Measurements from ENCODE around the gene PSMB2. TPM values are rescaled to one million over a fixed set of nuclear protein-coding genes. Genes with fewer than 3 reads are reported as not detected.

The PSMB2 gene
- total RNA-seq, 1 experiment from 2014 or later = 122 TPM

DNA sequence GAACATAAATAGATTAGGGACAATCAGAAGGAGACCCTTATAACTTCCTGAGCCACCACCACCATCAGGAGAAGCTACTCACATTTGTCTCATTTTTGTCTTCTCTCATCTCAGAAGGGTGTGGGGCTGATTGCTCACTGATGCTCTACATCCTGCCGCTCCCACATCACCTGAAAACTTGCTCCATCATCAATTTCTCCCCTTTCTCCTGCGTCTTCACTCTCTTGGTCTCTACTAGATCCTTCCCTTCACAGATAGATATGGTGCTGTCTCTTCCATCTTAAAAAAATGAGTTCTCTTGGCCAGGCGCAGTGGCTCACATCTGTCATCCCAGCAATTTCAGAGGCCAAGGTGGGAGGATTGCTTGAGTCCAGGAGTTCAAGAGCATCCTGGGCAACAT, 38.9 kb upstream of the PSMB2 start:
- no TSS peak for BruUV-seq (replicated peaks)
- TF ChIP-seq FOSL1 (IDR thresholded peaks at IDR 0.05; ENCODE audit: low read depth) = no peak
- no peak for TF ChIP-seq ZNF274 (IDR thresholded peaks at IDR 0.05; ENCODE audit: low read depth, low read length)
- Histone ChIP-seq H3K79me2 (ENCODE audit: insufficient read depth, low read length) (no peaks in the 10 kb centered on the region), H4K20me1 (ENCODE audit: insufficient read depth) (no peaks in the 10 kb centered on the region), H3K9ac (ENCODE audit: low read length) (no peak overlapping the region), H3K4me3 (replicated peaks in 1 of 2; ENCODE audit: low read depth in 1 of 2, low read length in 2 of 2) (no peak overlapping the region), H2AFZ (ENCODE audit: low read depth, low read length, poor library complexity, severe bottlenecking) (no peak overlapping the region), H3K9me2 (ENCODE audit: insufficient read depth) (no peaks in the 10 kb centered on the region), H3K4me2 (ENCODE audit: low read length) (no peak overlapping the region), H3K9me3 (ENCODE audit: control insufficient read depth in 1 of 2, insufficient read depth in 1 of 2, low read depth in 1 of 2, low read length in 2 of 2) (no peaks in the 10 kb centered on the region), H3K4me1 (ENCODE audit: control insufficient read depth in 1 of 2, insufficient read depth in 2 of 2, low read length in 2 of 2) (no peaks in the 10 kb centered on the region), H3K27me3 (ENCODE audit: insufficient read depth, low read length) (0 out of 2 replicates have a peak, but pooled peaks cover 7% of the 10 kb centered on the region), H3K27ac (ENCODE audit: low read depth, low read length) (no peak overlapping the region), H3K36me3 (ENCODE audit: control insufficient read depth in 1 of 2, insufficient read depth in 2 of 2, low read length in 2 of 2) (no peaks in the 10 kb centered on the region)
- intact Hi-C loops (cut with micrococcal nuclease) = no loop called here
- ChIA-PET RAD21 (ENCODE audit: low non-redundant PET in 1 of 2, low total read pairs in 2 of 2, uncharacterized antibody in 2 of 2, unreplicated experiment in 2 of 2) (no interaction called here), CTCF (no interaction called here), POLR2A (no interaction called here)
- DNase-seq (ENCODE audit: low read depth, low spot score) (no peak), ATAC-seq (no peak)

GRCh38 chr1:35675773-35676172, 34.4 kb upstream of the PSMB2 start:
- no peaks in the 10 kb centered on the region for H3K36me3 ChIP-seq (ENCODE audit: control insufficient read depth in 1 of 2, insufficient read depth in 2 of 2, low read length in 2 of 2)
- BruUV-seq (replicated peaks) = no TSS peak
- H3K4me3 ChIP-seq (replicated peaks in 1 of 2; ENCODE audit: low read depth in 1 of 2, low read length in 2 of 2) = no peak overlapping the region
- no peaks in the 10 kb centered on the region for H4K20me1 ChIP-seq (ENCODE audit: insufficient read depth)
- H3K79me2 ChIP-seq (ENCODE audit: insufficient read depth, low read length) = no peaks in the 10 kb centered on the region
- no peak overlapping the region for H2AFZ ChIP-seq (ENCODE audit: low read depth, low read length, poor library complexity, severe bottlenecking)
- H3K27ac ChIP-seq (ENCODE audit: low read depth, low read length) = no peak overlapping the region
- no peaks in the 10 kb centered on the region for H3K4me1 ChIP-seq (ENCODE audit: control insufficient read depth in 1 of 2, insufficient read depth in 2 of 2, low read length in 2 of 2)
- RAD21 ChIA-PET (ENCODE audit: low non-redundant PET in 1 of 2, low total read pairs in 2 of 2, uncharacterized antibody in 2 of 2, unreplicated experiment in 2 of 2) = no interaction called here
- ATAC-seq = no peak
- POLR2A ChIA-PET = no interaction called here
- no peak overlapping the region for H3K9ac ChIP-seq (ENCODE audit: low read length)
- no peak for DNase-seq (ENCODE audit: low read depth, low spot score)
- no peaks in the 10 kb centered on the region; the same call in 1 of the 2 replicates for H3K27me3 ChIP-seq (ENCODE audit: insufficient read depth, low read length)
- no peaks in the 10 kb centered on the region for H3K9me2 ChIP-seq (ENCODE audit: insufficient read depth)
- intact Hi-C loops (cut with micrococcal nuclease) = no loop called here
- CTCF ChIA-PET = no interaction called here
- H3K9me3 ChIP-seq (ENCODE audit: control insufficient read depth in 1 of 2, insufficient read depth in 1 of 2, low read depth in 1 of 2, low read length in 2 of 2) = no peaks in the 10 kb centered on the region
- no peak for TF ChIP-seq CBX3 (IDR thresholded peaks at IDR 0.05; ENCODE audit: low read depth)
- no peak for TF ChIP-seq SRF (IDR thresholded peaks at IDR 0.05; ENCODE audit: low read depth)
- no peak overlapping the region for H3K4me2 ChIP-seq (ENCODE audit: low read length)

- Histone ChIP-seq H3K36me3 (ENCODE audit: control insufficient read depth in 1 of 2, insufficient read depth in 2 of 2, low read length in 2 of 2) (no peaks in the 10 kb centered on the region), H2AFZ (ENCODE audit: low read depth, low read length, poor library complexity, severe bottlenecking) (no peak overlapping the region), H3K4me1 (ENCODE audit: control insufficient read depth in 1 of 2, insufficient read depth in 2 of 2, low read length in 2 of 2) (no peaks in the 10 kb centered on the region), H3K9me2 (ENCODE audit: insufficient read depth) (no peaks in the 10 kb centered on the region), H3K9me3 (ENCODE audit: control insufficient read depth in 1 of 2, insufficient read depth in 1 of 2, low read depth in 1 of 2, low read length in 2 of 2) (no peaks in the 10 kb centered on the region), H3K79me2 (ENCODE audit: insufficient read depth, low read length) (no peaks in the 10 kb centered on the region), H3K4me3 (replicated peaks in 1 of 2; ENCODE audit: low read depth in 1 of 2, low read length in 2 of 2) (no peak overlapping the region), H3K27ac (ENCODE audit: low read depth, low read length) (no peak overlapping the region), H3K27me3 (ENCODE audit: insufficient read depth, low read length) (no peaks in the 10 kb centered on the region; the same call in 1 of the 2 replicates), H4K20me1 (ENCODE audit: insufficient read depth) (no peaks in the 10 kb centered on the region), H3K4me2 (ENCODE audit: low read length) (no peak overlapping the region), H3K9ac (ENCODE audit: low read length) (no peak overlapping the region)
- intact Hi-C loops (cut with micrococcal nuclease) = no loop called here
- ATAC-seq (no peak), DNase-seq (ENCODE audit: low read depth, low spot score) (no peak)
- CTCF ChIA-PET = no interaction called here
- RAD21 ChIA-PET (ENCODE audit: low non-redundant PET in 1 of 2, low total read pairs in 2 of 2, uncharacterized antibody in 2 of 2, unreplicated experiment in 2 of 2) = no interaction called here
- TF ChIP-seq ZBTB33 (IDR thresholded peaks at IDR 0.05; ENCODE audit: extremely low read depth, insufficient replicate concordance, low read length) (no peak), ZFX (IDR thresholded peaks at IDR 0.05) (no peak)
- POLR2A ChIA-PET = no interaction called here
- BruUV-seq (replicated peaks) = no TSS peak
Measured at GRCh38 chr1:35674111-35674510, 32.8 kb upstream of the PSMB2 start.

All from HCT116 (cell line).